Measurements from ENCODE around the gene TNFAIP2. TPM values are rescaled to one million over a fixed set of nuclear protein-coding genes. Genes with fewer than 3 reads are reported as not detected.
A peak's percentile ranks its signal among the peaks of the same experiment; 100 is the strongest.

The TNFAIP2 gene
- total and polyA plus RNA-seq, 2 experiments from 2014 or later, result 9.9 to 14.1 TPM

GRCh38 chr14:103121846-103122584 is 1.2 kb upstream of the TNFAIP2 start:
- Histone ChIP-seq H3K79me2 (replicated peaks; ENCODE audit: insufficient read depth) (no peaks in the 10 kb centered on the region), H3K4me2 (peak overlapping the region; percentile 89), H3K27ac (ENCODE audit: low read depth) (peak overlapping the region; percentile 69; the same call in 1 of the 2 replicates), H3K27me3 (ENCODE audit: insufficient read depth) (peaks cover 53% of the 10 kb centered on the region), H3K4me3 (peak overlapping the region; percentile 55), H3F3A (replicated peaks; ENCODE audit: low read depth) (no peaks in the 10 kb centered on the region; the same call in 1 of the 2 replicates), H3K9me2 (ENCODE audit: insufficient read depth) (no peaks in the 10 kb centered on the region), H4K20me1 (replicated peaks; ENCODE audit: insufficient read depth) (no peaks in the 10 kb centered on the region; the same call in 1 of the 2 replicates), H2AFZ (peak overlapping the region; percentile 97), H3K4me1 (ENCODE audit: insufficient read depth) (peaks cover 15% of the 10 kb centered on the region; the same call in 1 of the 2 replicates), H3K36me3 (ENCODE audit: insufficient read depth) (no peaks in the 10 kb centered on the region)
- peak; percentile 14 for ATAC-seq
- Mint-ChIP-seq H3K4me1 (peaks cover 16% of the 10 kb centered on the region), H3K27ac (no peak overlapping the region), H3K27me3 (ENCODE audit: insufficient read depth, low read depth, poor library complexity) (peaks cover 30% of the 10 kb centered on the region), H3K4me3 (peak overlapping the region; percentile 64), H3K9me3 (no peaks in the 10 kb centered on the region), H3K36me3 (ENCODE audit: low read depth) (peaks cover 2% of the 10 kb centered on the region; the same call in 1 of the 3 replicates)
- peak; percentile 74 for DNase-seq (ENCODE audit: low spot score)
- TF ChIP-seq EZH2 (IDR thresholded peaks at IDR 0.05; ENCODE audit: low read depth, unreplicated experiment) (peak; percentile 29), JUNB (IDR thresholded peaks at IDR 0.05; ENCODE audit: unreplicated experiment) (no peak)

GRCh38 chr14:103122585-103122946 is 695 bp upstream of the TNFAIP2 start:
- Histone ChIP-seq H4K20me1 (replicated peaks; ENCODE audit: insufficient read depth) (peaks cover under 1% of the 10 kb centered on the region), H3K27ac (ENCODE audit: low read depth) (peak overlapping the region; percentile 69; the same call in 1 of the 2 replicates), H2AFZ (peak overlapping the region; percentile 97), H3F3A (replicated peaks; ENCODE audit: low read depth) (peaks cover 2% of the 10 kb centered on the region; the same call in 1 of the 2 replicates), H3K4me3 (peak overlapping the region; percentile 55), H3K9me2 (ENCODE audit: insufficient read depth) (no peaks in the 10 kb centered on the region), H3K27me3 (ENCODE audit: insufficient read depth) (peaks cover 56% of the 10 kb centered on the region), H3K4me2 (peak overlapping the region; percentile 89), H3K79me2 (replicated peaks; ENCODE audit: insufficient read depth) (no peaks in the 10 kb centered on the region), H3K36me3 (ENCODE audit: insufficient read depth) (no peaks in the 10 kb centered on the region), H3K4me1 (ENCODE audit: insufficient read depth) (peaks cover 15% of the 10 kb centered on the region; the same call in 1 of the 2 replicates)
- H3K9me3 Mint-ChIP-seq, result no peaks in the 10 kb centered on the region
- DNase-seq (ENCODE audit: low spot score) (no peak), ATAC-seq (peak; percentile 23)
- peaks cover 32% of the 10 kb centered on the region for H3K27me3 Mint-ChIP-seq (ENCODE audit: insufficient read depth, low read depth, poor library complexity)
- peak overlapping the region; percentile 64 for H3K4me3 Mint-ChIP-seq
- H3K27ac Mint-ChIP-seq, result no peak overlapping the region
- peaks cover 16% of the 10 kb centered on the region for H3K4me1 Mint-ChIP-seq
- no peak for TF ChIP-seq EZH2phosphoT487 (IDR thresholded peaks at IDR 0.05; ENCODE audit: unreplicated experiment)
- TF ChIP-seq EZH2 (IDR thresholded peaks at IDR 0.05; ENCODE audit: low read depth, unreplicated experiment), result peak; percentile 4
- H3K36me3 Mint-ChIP-seq (ENCODE audit: low read depth), result peaks cover 2% of the 10 kb centered on the region; the same call in 1 of the 3 replicates

GRCh38 chr14:103123634-103124500 is 606 bp downstream of the TNFAIP2 start:
- H3K27me3 Mint-ChIP-seq (ENCODE audit: insufficient read depth, low read depth, poor library complexity), result peaks cover 42% of the 10 kb centered on the region
- TF ChIP-seq, protein P1, sequence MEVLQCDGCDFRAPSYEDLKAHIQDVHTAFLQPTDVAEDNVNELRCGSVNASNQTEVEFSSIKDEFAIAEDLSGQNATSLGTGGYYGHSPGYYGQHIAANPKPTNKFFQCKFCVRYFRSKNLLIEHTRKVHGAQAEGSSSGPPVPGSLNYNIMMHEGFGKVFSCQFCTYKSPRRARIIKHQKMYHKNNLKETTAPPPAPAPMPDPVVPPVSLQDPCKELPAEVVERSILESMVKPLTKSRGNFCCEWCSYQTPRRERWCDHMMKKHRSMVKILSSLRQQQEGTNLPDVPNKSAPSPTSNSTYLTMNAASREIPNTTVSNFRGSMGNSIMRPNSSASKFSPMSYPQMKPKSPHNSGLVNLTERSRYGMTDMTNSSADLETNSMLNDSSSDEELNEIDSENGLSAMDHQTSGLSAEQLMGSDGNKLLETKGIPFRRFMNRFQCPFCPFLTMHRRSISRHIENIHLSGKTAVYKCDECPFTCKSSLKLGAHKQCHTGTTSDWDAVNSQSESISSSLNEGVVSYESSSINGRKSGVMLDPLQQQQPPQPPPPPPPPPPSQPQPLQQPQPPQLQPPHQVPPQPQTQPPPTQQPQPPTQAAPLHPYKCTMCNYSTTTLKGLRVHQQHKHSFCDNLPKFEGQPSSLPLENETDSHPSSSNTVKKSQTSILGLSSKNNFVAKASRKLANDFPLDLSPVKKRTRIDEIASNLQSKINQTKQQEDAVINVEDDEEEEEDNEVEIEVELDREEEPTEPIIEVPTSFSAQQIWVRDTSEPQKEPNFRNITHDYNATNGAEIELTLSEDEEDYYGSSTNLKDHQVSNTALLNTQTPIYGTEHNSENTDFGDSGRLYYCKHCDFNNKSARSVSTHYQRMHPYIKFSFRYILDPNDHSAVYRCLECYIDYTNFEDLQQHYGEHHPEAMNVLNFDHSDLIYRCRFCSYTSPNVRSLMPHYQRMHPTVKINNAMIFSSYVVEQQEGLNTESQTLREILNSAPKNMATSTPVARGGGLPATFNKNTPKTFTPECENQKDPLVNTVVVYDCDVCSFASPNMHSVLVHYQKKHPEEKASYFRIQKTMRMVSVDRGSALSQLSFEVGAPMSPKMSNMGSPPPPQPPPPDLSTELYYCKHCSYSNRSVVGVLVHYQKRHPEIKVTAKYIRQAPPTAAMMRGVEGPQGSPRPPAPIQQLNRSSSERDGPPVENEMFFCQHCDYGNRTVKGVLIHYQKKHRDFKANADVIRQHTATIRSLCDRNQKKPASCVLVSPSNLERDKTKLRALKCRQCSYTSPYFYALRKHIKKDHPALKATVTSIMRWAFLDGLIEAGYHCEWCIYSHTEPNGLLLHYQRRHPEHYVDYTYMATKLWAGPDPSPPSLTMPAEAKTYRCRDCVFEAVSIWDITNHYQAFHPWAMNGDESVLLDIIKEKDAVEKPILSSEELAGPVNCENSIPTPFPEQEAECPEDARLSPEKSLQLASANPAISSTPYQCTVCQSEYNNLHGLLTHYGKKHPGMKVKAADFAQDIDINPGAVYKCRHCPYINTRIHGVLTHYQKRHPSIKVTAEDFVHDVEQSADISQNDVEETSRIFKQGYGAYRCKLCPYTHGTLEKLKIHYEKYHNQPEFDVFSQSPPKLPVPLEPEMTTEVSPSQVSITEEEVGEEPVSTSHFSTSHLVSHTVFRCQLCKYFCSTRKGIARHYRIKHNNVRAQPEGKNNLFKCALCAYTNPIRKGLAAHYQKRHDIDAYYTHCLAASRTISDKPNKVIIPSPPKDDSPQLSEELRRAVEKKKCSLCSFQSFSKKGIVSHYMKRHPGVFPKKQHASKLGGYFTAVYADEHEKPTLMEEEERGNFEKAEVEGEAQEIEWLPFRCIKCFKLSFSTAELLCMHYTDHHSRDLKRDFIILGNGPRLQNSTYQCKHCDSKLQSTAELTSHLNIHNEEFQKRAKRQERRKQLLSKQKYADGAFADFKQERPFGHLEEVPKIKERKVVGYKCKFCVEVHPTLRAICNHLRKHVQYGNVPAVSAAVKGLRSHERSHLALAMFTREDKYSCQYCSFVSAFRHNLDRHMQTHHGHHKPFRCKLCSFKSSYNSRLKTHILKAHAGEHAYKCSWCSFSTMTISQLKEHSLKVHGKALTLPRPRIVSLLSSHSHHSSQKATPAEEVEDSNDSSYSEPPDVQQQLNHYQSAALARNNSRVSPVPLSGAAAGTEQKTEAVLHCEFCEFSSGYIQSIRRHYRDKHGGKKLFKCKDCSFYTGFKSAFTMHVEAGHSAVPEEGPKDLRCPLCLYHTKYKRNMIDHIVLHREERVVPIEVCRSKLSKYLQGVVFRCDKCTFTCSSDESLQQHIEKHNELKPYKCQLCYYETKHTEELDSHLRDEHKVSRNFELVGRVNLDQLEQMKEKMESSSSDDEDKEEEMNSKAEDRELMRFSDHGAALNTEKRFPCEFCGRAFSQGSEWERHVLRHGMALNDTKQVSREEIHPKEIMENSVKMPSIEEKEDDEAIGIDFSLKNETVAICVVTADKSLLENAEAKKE (CRISPR knock-in tag; IDR thresholded peaks at IDR 0.05), result no peak
- TF ChIP-seq CREB1 (CRISPR knock-in tag; IDR thresholded peaks at IDR 0.05; ENCODE audit: low read depth), result no peak
- no peak for TF ChIP-seq STAT1 (IDR thresholded peaks at IDR 0.05; ENCODE audit: unreplicated experiment)
- no peak for TF ChIP-seq EZH2phosphoT487 (IDR thresholded peaks at IDR 0.05; ENCODE audit: unreplicated experiment)
- no peak for TF ChIP-seq JUNB (IDR thresholded peaks at IDR 0.05; ENCODE audit: unreplicated experiment)
- TF ChIP-seq POLR2AphosphoS5 (IDR thresholded peaks at IDR 0.05; ENCODE audit: low read depth), result no peak

More at GRCh38 chr14:103123634-103124500, 606 bp downstream of the TNFAIP2 start:
- Histone ChIP-seq H3K9me2 (ENCODE audit: insufficient read depth) (no peaks in the 10 kb centered on the region), H3K36me3 (ENCODE audit: insufficient read depth) (no peaks in the 10 kb centered on the region), H3K4me1 (ENCODE audit: insufficient read depth) (peaks cover 15% of the 10 kb centered on the region; the same call in 1 of the 2 replicates), H3F3A (replicated peaks; ENCODE audit: low read depth) (peaks cover 5% of the 10 kb centered on the region; the same call in 1 of the 2 replicates), H3K27me3 (ENCODE audit: insufficient read depth) (peaks cover 69% of the 10 kb centered on the region), H4K20me1 (replicated peaks; ENCODE audit: insufficient read depth) (peaks cover 9% of the 10 kb centered on the region), H3K4me2 (peak overlapping the region; percentile 89), H2AFZ (no peak overlapping the region), H3K4me3 (peak overlapping the region; percentile 55), H3K79me2 (replicated peaks; ENCODE audit: insufficient read depth) (no peaks in the 10 kb centered on the region), H3K27ac (ENCODE audit: low read depth) (no peak overlapping the region)
- no peaks in the 10 kb centered on the region; the same call in 2 of the 3 replicates for H3K9me3 Mint-ChIP-seq
- DNase-seq (ENCODE audit: low spot score), result peak; percentile 70
- H3K4me1 Mint-ChIP-seq, result peaks cover 16% of the 10 kb centered on the region
- H3K27ac Mint-ChIP-seq, result no peak overlapping the region
- peak; percentile 12 for ATAC-seq
- peak overlapping the region; percentile 56; the same call in 2 of the 3 replicates for H3K4me3 Mint-ChIP-seq
- H3K36me3 Mint-ChIP-seq (ENCODE audit: low read depth), result peaks cover 2% of the 10 kb centered on the region; the same call in 1 of the 3 replicates

All from GM23338 (cell line).